ENCODE measurements around the gene IGF1R. TPM values are rescaled to one million over a fixed set of nuclear protein-coding genes. Genes with fewer than 3 reads are reported as not detected.

The IGF1R gene
- total and polyA plus RNA-seq, 2 donors (not counting 3 experiments of a cell fraction or from before 2014, with no cell fraction given), result 16.1 to 59.1 TPM

DNA sequence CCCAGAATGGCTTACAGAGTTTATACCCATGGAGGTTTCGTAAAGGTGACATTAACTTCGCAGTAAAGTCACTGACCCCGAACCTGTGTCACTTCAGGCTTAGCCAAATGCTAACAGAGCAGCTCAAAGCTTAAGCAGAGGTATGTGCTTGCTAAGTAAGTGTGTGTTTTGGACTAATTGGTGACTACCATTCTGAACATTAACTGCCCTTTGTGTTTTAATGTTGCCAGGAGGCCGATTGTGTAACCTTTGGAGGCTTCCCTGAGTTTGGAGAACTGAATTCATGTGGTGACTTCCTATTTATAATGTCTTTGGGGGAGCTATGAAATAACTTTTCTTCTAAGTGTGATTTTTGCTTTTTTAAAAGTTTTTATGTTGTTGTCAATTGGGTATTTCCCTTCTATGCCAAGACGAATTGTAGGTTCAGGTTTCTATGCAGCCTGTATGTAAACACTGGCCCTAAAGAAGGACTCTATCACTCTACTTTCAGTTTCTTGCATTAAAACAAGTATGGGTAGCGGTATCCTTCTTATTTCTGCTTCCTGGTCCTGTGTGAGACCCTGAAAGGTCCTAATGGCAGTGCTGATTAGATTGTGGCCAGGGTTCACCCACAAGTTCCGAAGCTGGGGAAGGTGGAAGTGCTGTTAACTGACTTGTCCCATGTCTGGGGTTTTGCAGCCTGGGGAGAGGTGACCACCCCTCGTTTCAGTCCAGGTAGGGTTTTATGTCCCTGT is 86.3 kb downstream of the IGF1R start:
- FAIRE-seq, result no peak
- peaks cover 19% of the 10 kb centered on the region for H3K4me1 ChIP-seq (ENCODE audit: control insufficient read depth, extremely low read depth, insufficient read depth, low read length)
- TF ChIP-seq, protein P1, sequence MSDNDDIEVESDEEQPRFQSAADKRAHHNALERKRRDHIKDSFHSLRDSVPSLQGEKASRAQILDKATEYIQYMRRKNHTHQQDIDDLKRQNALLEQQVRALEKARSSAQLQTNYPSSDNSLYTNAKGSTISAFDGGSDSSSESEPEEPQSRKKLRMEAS (IDR thresholded peaks at IDR 0.05; ENCODE audit: insufficient read depth, insufficient read length), result no peak
- TF ChIP-seq GATA2 (IDR thresholded peaks at IDR 0.05; ENCODE audit: insufficient read depth, insufficient read length, low read depth, low read length) (no peak), POLR2AphosphoS5 (IDR thresholded peaks at IDR 0.05; ENCODE audit: insufficient read depth, low read depth, low read length) (no peak), EZH2 (IDR thresholded peaks at IDR 0.05; ENCODE audit: borderline replicate concordance, low read depth, low read length, severe bottlenecking) (no peak), JUN (IDR thresholded peaks at IDR 0.05; ENCODE audit: borderline replicate concordance, insufficient read depth, insufficient read length, low read depth) (no peak), POLR2A (IDR thresholded peaks at IDR 0.05; ENCODE audit: low read depth, low read length) (no peak), FOS (IDR thresholded peaks at IDR 0.05; ENCODE audit: borderline replicate concordance, insufficient read depth, low read length) (no peak), MYC (IDR thresholded peaks at IDR 0.05; ENCODE audit: low read depth, low read length) (no peak)
- TF ChIP-seq, protein P2, sequence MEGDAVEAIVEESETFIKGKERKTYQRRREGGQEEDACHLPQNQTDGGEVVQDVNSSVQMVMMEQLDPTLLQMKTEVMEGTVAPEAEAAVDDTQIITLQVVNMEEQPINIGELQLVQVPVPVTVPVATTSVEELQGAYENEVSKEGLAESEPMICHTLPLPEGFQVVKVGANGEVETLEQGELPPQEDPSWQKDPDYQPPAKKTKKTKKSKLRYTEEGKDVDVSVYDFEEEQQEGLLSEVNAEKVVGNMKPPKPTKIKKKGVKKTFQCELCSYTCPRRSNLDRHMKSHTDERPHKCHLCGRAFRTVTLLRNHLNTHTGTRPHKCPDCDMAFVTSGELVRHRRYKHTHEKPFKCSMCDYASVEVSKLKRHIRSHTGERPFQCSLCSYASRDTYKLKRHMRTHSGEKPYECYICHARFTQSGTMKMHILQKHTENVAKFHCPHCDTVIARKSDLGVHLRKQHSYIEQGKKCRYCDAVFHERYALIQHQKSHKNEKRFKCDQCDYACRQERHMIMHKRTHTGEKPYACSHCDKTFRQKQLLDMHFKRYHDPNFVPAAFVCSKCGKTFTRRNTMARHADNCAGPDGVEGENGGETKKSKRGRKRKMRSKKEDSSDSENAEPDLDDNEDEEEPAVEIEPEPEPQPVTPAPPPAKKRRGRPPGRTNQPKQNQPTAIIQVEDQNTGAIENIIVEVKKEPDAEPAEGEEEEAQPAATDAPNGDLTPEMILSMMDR (IDR thresholded peaks at IDR 0.05; ENCODE audit: extremely low read depth in 1 of 2, insufficient read depth in 1 of 2, low read depth in 1 of 2, low read length in 2 of 2), result no peak
- no peaks in the 10 kb centered on the region for H3K9me1 ChIP-seq (replicated peaks; ENCODE audit: control insufficient read depth, extremely low read depth, insufficient read depth, low read length)
- ChIA-PET POLR2A (no interaction called here), CTCF (no interaction called here)
- no peak for DNase-seq (ENCODE audit: low read depth, low spot score)
- peaks cover 34% of the 10 kb centered on the region for H3K79me2 ChIP-seq (ENCODE audit: control insufficient read depth, insufficient read depth, low read length)
- no peak overlapping the region for H3K27ac ChIP-seq (ENCODE audit: insufficient read depth, low read depth, low read length)
- dilution Hi-C loops (cut with MboI; ENCODE audit: extremely low pct_ligation_motif_present, low sequenced_read_pairs) (no loop called here), intact Hi-C loops (cut with micrococcal nuclease) (no loop called here)
- no peaks in the 10 kb centered on the region for H3K36me3 ChIP-seq (ENCODE audit: control insufficient read depth in 2 of 2, extremely low read depth in 1 of 2, insufficient read depth in 2 of 2, low read length in 2 of 2)
- H4K20me1 ChIP-seq (replicated peaks; ENCODE audit: control insufficient read depth, extremely low read depth, insufficient read depth, low read length), result no peaks in the 10 kb centered on the region
- H2AFZ ChIP-seq (ENCODE audit: low read depth, low read length), result no peak overlapping the region
- no peaks in the 10 kb centered on the region for H3K9me3 ChIP-seq (replicated peaks; ENCODE audit: control insufficient read depth, insufficient read depth, low read length)
- no peak overlapping the region for H3K9ac ChIP-seq (replicated peaks; ENCODE audit: extremely low read depth, insufficient read depth, low read length)
- H3K4me3 ChIP-seq (replicated peaks in 1 of 3; ENCODE audit: insufficient read depth in 1 of 3, low read depth in 1 of 3, low read length in 3 of 3), result no peak overlapping the region
- no peaks in the 10 kb centered on the region for H3K27me3 ChIP-seq (ENCODE audit: control insufficient read depth in 2 of 2, insufficient read depth in 2 of 2, low read length in 2 of 2)
- H3K4me2 ChIP-seq (ENCODE audit: insufficient read depth, low read length), result no peak overlapping the region
- no TSS peak for BruUV-seq (replicated peaks)
